Mesenchymal stem cell (in vitro differentiated cells and primary cell): Measurements from ENCODE around the gene DNAJB11.

Experiments
- DNase-seq: peaks from one replicate; pipeline ENCODE4 v3.0.0-alpha.2; 2013
- H2AFZ ChIP-seq: one replicate; pipeline ENCODE4 v1.6.1; 2013; ENCODE audit warnings: low read depth, mild to moderate bottlenecking, control low read depth, inconsistent platforms, low read length, moderate library complexity
- H2AK5ac ChIP-seq: 2 replicates; pipeline ENCODE4 v1.6.1; 2013; ENCODE audit warnings: low read length, moderate library complexity, mild to moderate bottlenecking, inconsistent platforms; ENCODE audit not compliant: severe bottlenecking
- H2BK120ac ChIP-seq: one replicate; pipeline ENCODE4 v1.6.1; 2013; ENCODE audit warnings: low read depth, mild to moderate bottlenecking, inconsistent platforms, low read length, moderate library complexity
- H2BK12ac ChIP-seq, 2 experiments: one replicate each; pipeline ENCODE4 v1.6.1; 2013; ENCODE audit warnings: inconsistent platforms in 2 of 2, low read length in 2 of 2, mild to moderate bottlenecking in 2 of 2, moderate library complexity in 2 of 2, control low read depth in 1 of 2
- H2BK15ac ChIP-seq: one replicate; pipeline ENCODE4 v1.6.1; 2013; ENCODE audit warnings: mild to moderate bottlenecking, low read depth, inconsistent platforms; ENCODE audit not compliant: poor library complexity, severe bottlenecking
- H2BK5ac ChIP-seq: 2 replicates; pipeline ENCODE4 v1.6.1; 2013; ENCODE audit warnings: low read depth, mild to moderate bottlenecking, low read length, control low read depth, inconsistent platforms; ENCODE audit not compliant: poor library complexity, severe bottlenecking
- H3K14ac ChIP-seq, 2 experiments: one replicate each; pipeline ENCODE4 v1.6.1; 2013; ENCODE audit warnings: inconsistent platforms in 2 of 2, low read length in 2 of 2, control low read depth in 1 of 2, mild to moderate bottlenecking in 1 of 2, moderate library complexity in 1 of 2
- H3K18ac ChIP-seq, 2 experiments: one replicate each; pipeline ENCODE4 v1.6.1; 2013; ENCODE audit warnings: inconsistent platforms in 2 of 2, low read length in 2 of 2, control low read depth in 1 of 2, low read depth in 1 of 2, mild to moderate bottlenecking in 1 of 2
- H3K23ac ChIP-seq, 2 experiments: one replicate each; pipeline ENCODE4 v1.6.1; 2013; ENCODE audit warnings: inconsistent platforms in 2 of 2, low read length in 2 of 2, mild to moderate bottlenecking in 2 of 2, moderate library complexity in 2 of 2, control low read depth in 1 of 2
- H3K27ac ChIP-seq: 2 replicates; pipeline ENCODE4 v1.5.1; 2013; ENCODE audit warnings: mild to moderate bottlenecking, moderate library complexity, low read length, control low read depth, inconsistent platforms; ENCODE audit not compliant: poor library complexity, severe bottlenecking
- H3K27me3 ChIP-seq, 2 experiments: 2 replicates each; pipeline versions ENCODE4 v1.6.1 to v1.7.0; 2013; ENCODE audit warnings: low read length in 2 of 2, mild to moderate bottlenecking in 2 of 2, moderate library complexity in 2 of 2, control low read depth in 1 of 2, inconsistent platforms in 1 of 2; ENCODE audit not compliant: control insufficient read depth in 1 of 2, insufficient read depth in 1 of 2
- H3K36me3 ChIP-seq, 2 experiments: 2 replicates each; pipeline versions ENCODE4 v1.6.1 to v1.7.0; 2013; ENCODE audit warnings: low read length in 2 of 2, control low read depth in 1 of 2, inconsistent platforms in 1 of 2, low read depth in 1 of 2, mild to moderate bottlenecking in 1 of 2; ENCODE audit not compliant: insufficient read depth in 2 of 2, control insufficient read depth in 1 of 2
- H3K4ac ChIP-seq, 2 experiments: one replicate each; pipeline ENCODE4 v1.6.1; 2013; ENCODE audit warnings: inconsistent platforms in 2 of 2, low read length in 2 of 2, mild to moderate bottlenecking in 2 of 2, moderate library complexity in 2 of 2, control low read depth in 1 of 2, low read depth in 1 of 2
- H3K4me1 ChIP-seq: 2 replicates; pipeline ENCODE4 v1.6.1; 2013; ENCODE audit warnings: low read depth, low read length, control low read depth; ENCODE audit not compliant: control insufficient read depth, insufficient read depth
- H3K4me2 ChIP-seq: 2 replicates; pipeline ENCODE4 v1.6.1; 2013; ENCODE audit warnings: low read length, mild to moderate bottlenecking, inconsistent platforms; ENCODE audit not compliant: poor library complexity, severe bottlenecking
- H3K4me3 ChIP-seq, 2 experiments: 2 replicates each; pipeline versions ENCODE4 v1.5.1 to v1.7.0; 2013; ENCODE audit warnings: low read length in 2 of 2, mild to moderate bottlenecking in 2 of 2, control low read depth in 1 of 2, low read depth in 1 of 2; ENCODE audit not compliant: insufficient read depth in 1 of 2
- H3K79me1 ChIP-seq: replicated peaks from 2 replicates; pipeline ENCODE4 v1.6.1; 2013; ENCODE audit warnings: mild to moderate bottlenecking, control low read depth, low read length, inconsistent platforms; ENCODE audit not compliant: poor library complexity, severe bottlenecking
- H3K9ac ChIP-seq: 2 replicates; pipeline ENCODE4 v1.7.0; 2013; ENCODE audit warnings: mild to moderate bottlenecking, low read length, moderate library complexity
- H3K9me3 ChIP-seq: 2 replicates; pipeline ENCODE4 v1.7.0; 2013; ENCODE audit warnings: mild to moderate bottlenecking, low read length; ENCODE audit not compliant: control insufficient read depth
- H4K8ac ChIP-seq: one replicate; pipeline ENCODE4 v1.6.1; 2013; ENCODE audit warnings: inconsistent platforms, mild to moderate bottlenecking, low read length, moderate library complexity
- H4K91ac ChIP-seq: one replicate; pipeline ENCODE4 v1.6.1; 2013; ENCODE audit warnings: mild to moderate bottlenecking, low read length, inconsistent platforms
- WGBS: methylation state at CpG from one replicate; pipeline ENCODE4 v1.1.7; 2013; ENCODE audit warnings: mixed read lengths; 5-methylcytosine and 5-hydroxymethylcytosine counted together

The DNAJB11 gene

DNA sequence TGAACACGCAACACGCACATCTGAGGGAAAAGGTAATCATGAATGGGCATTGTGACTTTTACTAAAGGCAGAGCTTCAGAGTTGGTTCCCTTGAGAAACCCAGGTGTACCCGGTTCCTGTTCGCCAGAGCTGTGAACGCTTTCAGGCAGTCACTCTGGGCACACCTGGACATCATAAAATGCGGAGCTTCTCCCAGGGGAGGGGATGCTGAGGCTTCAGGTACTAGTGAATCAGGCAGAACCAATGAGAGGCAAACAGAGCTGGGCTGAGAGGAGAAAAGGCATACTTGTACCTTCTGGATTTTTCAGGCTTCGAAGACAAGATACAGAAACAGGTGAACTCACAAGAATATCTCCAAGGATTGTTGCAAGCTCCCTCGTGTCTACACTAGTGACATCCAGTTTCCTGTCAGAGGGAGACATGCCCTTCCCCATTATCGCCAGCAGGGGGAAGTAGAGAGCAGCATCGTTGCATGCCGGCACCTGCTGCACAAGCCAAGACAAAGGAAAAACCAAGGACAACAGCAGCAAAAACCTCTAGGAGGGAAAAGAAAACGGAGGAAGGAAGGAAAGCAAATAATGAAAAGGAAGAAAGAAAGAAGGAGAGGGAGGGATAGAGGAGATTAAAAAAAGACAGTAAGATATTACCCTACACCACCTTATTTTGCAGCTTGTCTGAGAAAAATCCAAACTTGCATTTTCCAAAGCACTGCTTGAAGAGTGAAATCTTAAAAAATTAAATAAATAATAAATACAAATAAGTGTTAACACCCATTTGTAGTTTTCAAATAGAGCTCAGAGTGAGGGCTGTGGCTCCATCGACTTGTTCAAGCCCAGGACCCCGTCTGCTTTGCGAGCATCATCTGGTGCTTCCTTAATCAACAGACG lies 44.3 kb downstream of the DNAJB11 start:
- no peak overlapping the region for H3K14ac ChIP-seq
- H2AK5ac ChIP-seq: peak overlapping the region; percentile 64
- no peaks in the 10 kb centered on the region for H3K9me3 ChIP-seq
- no peak overlapping the region for H3K9ac ChIP-seq
- no peak overlapping the region for H3K4me2 ChIP-seq
- H3K27me3 ChIP-seq: peaks cover 27 to 46% of the 10 kb centered on the region in 2 experiments
- no peaks in the 10 kb centered on the region for H3K36me3 ChIP-seq
- peak; percentile 65 for DNase-seq
- 42% methylated on average over 16 of the region's 16 CpGs for WGBS
- H3K27ac ChIP-seq: no peak overlapping the region
- H3K4ac ChIP-seq: no peak overlapping the region
- peaks cover 12% of the 10 kb centered on the region for H3K4me1 ChIP-seq
- no peak overlapping the region for H2BK5ac ChIP-seq
- H4K8ac ChIP-seq: no peak overlapping the region
- no peak overlapping the region for H2BK120ac ChIP-seq
- H2BK15ac ChIP-seq: no peak overlapping the region
- no peak overlapping the region for H3K23ac ChIP-seq
- no peak overlapping the region for H2BK12ac ChIP-seq
- peaks cover 2% of the 10 kb centered on the region for H3K79me1 ChIP-seq
- no peak overlapping the region for H3K4me3 ChIP-seq
- H2AFZ ChIP-seq: peak overlapping the region; percentile 66
- H3K18ac ChIP-seq: no peak overlapping the region
- no peak overlapping the region for H4K91ac ChIP-seq

DNA sequence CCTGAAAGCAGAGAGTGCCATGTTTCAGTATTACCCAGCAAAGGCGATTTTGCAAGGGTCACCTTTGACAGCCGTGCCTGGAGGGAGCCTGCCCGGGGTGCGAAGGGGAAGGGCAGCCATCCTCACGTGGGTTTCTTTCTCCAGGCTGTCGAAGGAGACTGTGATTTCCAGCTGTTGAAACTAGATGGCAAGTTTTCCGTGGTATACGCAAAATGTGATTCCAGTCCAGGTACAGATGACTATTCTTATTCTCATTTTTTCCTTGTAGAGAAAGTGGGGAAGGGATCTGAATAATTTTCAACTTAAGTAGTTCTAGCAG lies 45.7 kb downstream of the DNAJB11 start:
- Histone ChIP-seq H3K36me3 (no peaks in the 10 kb centered on the region), H2BK12ac (no peak overlapping the region), H3K9me3 (no peaks in the 10 kb centered on the region), H3K79me1 (peaks cover 2% of the 10 kb centered on the region), H3K18ac (no peak overlapping the region), H3K4me3 (no peak overlapping the region), H2BK120ac (no peak overlapping the region), H3K14ac (no peak overlapping the region), H2BK15ac (no peak overlapping the region), H3K4ac (no peak overlapping the region), H3K27me3 (peaks cover 27 to 57% of the 10 kb centered on the region in 2 experiments), H3K27ac (no peak overlapping the region), H4K91ac (no peak overlapping the region), H2AFZ (no peak overlapping the region), H2AK5ac (no peak overlapping the region), H3K4me1 (peaks cover 12% of the 10 kb centered on the region), H3K4me2 (no peak overlapping the region), H3K9ac (no peak overlapping the region), H3K23ac (no peak overlapping the region), H4K8ac (no peak overlapping the region), H2BK5ac (no peak overlapping the region)
- no peak for DNase-seq
- WGBS: 91% methylated on average over 6 of the region's 8 CpGs

DNA sequence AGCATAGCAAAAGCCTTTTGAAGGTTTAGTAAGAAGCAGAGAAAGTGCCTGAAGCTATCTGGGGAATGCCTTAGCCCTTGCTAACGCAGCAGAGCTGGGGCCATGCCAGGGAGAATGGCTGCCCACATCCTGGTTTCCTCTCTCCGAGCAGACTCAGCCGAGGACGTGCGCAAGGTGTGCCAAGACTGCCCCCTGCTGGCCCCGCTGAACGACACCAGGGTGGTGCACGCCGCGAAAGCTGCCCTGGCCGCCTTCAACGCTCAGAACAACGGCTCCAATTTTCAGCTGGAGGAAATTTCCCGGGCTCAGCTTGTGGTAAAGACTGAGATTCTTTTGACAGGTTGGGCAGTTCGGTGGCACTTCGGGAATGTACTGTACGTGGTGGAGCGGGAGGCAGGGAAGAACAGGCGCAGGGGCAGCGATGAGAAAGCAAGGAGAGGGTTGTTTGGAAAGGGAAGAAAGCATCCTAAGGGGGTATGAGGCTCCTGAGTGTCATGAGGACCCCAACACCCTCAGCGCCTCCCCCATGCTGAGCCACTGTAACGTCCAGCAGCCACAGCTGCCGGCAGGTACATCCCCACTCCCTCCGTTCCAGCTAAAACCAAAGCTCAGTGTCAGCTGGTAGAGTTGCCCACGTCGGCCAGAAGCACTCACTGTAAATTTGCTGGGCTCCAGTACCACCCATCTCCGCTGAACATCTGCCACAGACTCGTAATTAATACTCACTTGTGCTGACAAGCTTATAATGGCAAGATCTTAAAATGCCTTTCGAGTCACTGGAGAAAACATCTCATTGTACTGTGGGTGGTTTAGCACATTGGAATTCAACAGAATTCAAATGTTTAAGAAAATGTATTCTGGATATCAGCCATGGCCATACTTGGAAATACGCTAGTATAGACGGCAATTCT lies 46.8 kb downstream of the DNAJB11 start:
- Histone ChIP-seq H3K79me1 (peaks cover 2% of the 10 kb centered on the region), H3K9me3 (no peaks in the 10 kb centered on the region), H2BK15ac (no peak overlapping the region), H4K8ac (peak overlapping the region; percentile 12), H3K23ac (no peak overlapping the region), H3K4me1 (peaks cover 12% of the 10 kb centered on the region), H2BK5ac (no peak overlapping the region), H3K4ac (no peak overlapping the region), H3K27ac (peak overlapping the region; percentile 71), H3K4me2 (peak overlapping the region; percentile 43), H3K27me3 (peaks cover 26 to 60% of the 10 kb centered on the region in 2 experiments), H3K36me3 (no peaks in the 10 kb centered on the region), H2BK120ac (no peak overlapping the region), H2AK5ac (no peak overlapping the region), H3K4me3 (peak overlapping the region in 1 of 2 experiments; percentile 62), H2AFZ (peak overlapping the region; percentile 29), H3K14ac (no peak overlapping the region), H3K18ac (no peak overlapping the region), H3K9ac (peak overlapping the region; percentile 66), H2BK12ac (no peak overlapping the region), H4K91ac (no peak overlapping the region)
- peak; percentile 80 for DNase-seq
- WGBS: 34% methylated on average over 28 of the region's 31 CpGs
